ENCODE results near the gene CBARP. TPM values are rescaled to one million over a fixed set of nuclear protein-coding genes. Genes with fewer than 3 reads are reported as not detected.

Gene CBARP
- total RNA-seq, 1 donor from 2014 or later, result 1.2 TPM

DNA sequence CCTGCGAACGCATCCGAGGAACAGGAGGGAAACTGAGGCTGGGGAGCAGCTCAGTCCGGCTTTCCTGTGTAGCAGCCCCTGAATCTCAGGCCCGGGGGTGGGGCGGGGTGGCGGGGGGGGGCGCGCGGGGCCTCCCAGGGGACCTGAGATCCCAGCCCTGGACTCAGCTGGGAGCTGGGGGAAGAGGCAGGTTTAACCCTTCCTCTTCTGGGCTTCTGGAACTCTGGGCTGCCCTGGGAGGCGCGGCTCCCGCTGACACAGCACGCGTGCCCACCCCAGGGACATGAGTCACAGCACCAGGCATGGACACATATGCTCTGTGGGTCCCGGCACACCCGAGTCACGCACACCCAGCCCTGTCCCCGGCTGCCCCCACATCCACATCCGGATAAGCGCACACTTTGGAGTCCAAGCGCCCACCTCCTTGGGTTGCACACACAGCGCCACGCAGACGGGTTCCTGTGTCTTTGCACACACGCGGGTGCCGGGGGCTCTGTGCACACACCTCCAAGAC lies 27.9 kb upstream of the CBARP start:
- H3K4me3 ChIP-seq, result peak overlapping the region; percentile 62
- DNase-seq (ENCODE audit: low spot score), result no peak
- peaks cover 61% of the 10 kb centered on the region for H3K4me1 ChIP-seq
- H4K20me1 ChIP-seq (ENCODE audit: low read depth), result peaks cover 16% of the 10 kb centered on the region
- H3K36me3 ChIP-seq, result no peaks in the 10 kb centered on the region
- peak overlapping the region; percentile 78 for H3K4me2 ChIP-seq
- H2AFZ ChIP-seq (replicated peaks), result no peak overlapping the region
- peaks cover 21% of the 10 kb centered on the region for H3K79me2 ChIP-seq (ENCODE audit: low read depth)
- Mint-ChIP-seq H3K4me1 (peaks cover 68% of the 10 kb centered on the region), H3K27me3 (ENCODE audit: insufficient read depth, low read depth) (peaks cover 20% of the 10 kb centered on the region), H3K36me3 (peaks cover 4% of the 10 kb centered on the region), H3K9me3 (no peaks in the 10 kb centered on the region), H3K4me3 (peak overlapping the region; percentile 79), H3K27ac (peak overlapping the region; percentile 98)
- no peaks in the 10 kb centered on the region for H3K9me3 ChIP-seq (ENCODE audit: low read depth)
- H3K27ac ChIP-seq, result no peak overlapping the region
- peaks cover 14% of the 10 kb centered on the region for H3K27me3 ChIP-seq
- TF ChIP-seq EZH2 (IDR thresholded peaks at IDR 0.05) (no peak), EZH2phosphoT487 (IDR thresholded peaks at IDR 0.05) (no peak)
- TF ChIP-seq, protein P1, sequence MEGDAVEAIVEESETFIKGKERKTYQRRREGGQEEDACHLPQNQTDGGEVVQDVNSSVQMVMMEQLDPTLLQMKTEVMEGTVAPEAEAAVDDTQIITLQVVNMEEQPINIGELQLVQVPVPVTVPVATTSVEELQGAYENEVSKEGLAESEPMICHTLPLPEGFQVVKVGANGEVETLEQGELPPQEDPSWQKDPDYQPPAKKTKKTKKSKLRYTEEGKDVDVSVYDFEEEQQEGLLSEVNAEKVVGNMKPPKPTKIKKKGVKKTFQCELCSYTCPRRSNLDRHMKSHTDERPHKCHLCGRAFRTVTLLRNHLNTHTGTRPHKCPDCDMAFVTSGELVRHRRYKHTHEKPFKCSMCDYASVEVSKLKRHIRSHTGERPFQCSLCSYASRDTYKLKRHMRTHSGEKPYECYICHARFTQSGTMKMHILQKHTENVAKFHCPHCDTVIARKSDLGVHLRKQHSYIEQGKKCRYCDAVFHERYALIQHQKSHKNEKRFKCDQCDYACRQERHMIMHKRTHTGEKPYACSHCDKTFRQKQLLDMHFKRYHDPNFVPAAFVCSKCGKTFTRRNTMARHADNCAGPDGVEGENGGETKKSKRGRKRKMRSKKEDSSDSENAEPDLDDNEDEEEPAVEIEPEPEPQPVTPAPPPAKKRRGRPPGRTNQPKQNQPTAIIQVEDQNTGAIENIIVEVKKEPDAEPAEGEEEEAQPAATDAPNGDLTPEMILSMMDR (IDR thresholded peaks at IDR 0.05), result no peak
- peaks cover 64% of the 10 kb centered on the region for H3F3A ChIP-seq (ENCODE audit: low read depth)
- no peak overlapping the region for H3K9ac ChIP-seq

DNA sequence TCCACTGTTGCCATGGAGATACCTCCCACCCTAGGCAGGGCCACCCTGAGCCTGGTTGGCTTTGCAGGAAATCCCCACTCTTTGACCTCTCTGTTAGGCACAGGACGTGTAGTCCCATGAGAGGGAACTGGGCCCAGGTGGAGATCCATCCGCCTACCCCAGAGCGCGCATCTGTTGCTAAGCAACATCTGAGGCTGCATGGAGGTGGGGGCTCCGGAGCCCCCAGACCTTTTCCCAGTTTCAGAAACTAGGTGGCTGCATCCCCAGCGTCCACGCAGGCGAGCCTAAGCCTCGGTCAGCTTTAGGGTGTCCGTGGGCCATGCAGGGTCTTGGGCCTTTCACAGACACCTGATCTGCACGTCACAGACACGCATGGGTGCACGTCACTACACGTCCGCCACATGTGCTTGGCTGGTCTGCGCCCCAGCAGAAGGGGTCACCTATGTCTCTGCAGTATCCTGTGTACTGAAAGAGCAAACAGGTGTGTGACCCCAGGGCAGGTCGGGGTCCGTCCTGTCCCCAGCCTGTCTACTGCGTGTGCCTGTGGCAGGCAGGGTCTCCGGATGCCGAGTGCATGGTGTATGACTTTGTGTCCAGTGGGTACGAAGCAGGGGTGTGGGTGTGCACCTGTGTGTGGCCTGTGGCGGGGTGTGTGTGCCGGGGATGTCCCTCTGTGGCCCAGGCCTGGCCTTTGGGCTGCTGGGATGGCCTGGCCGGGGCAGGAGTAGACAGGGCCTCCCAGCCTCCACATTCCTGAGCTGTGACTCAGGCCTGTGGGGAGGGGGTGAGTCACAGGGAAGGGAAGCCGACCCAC lies 27.2 kb upstream of the CBARP start:
- Histone ChIP-seq H4K20me1 (ENCODE audit: low read depth) (peaks cover 15% of the 10 kb centered on the region), H3K79me2 (ENCODE audit: low read depth) (peaks cover 15% of the 10 kb centered on the region), H3K27me3 (peaks cover 14% of the 10 kb centered on the region), H3K4me2 (peak overlapping the region; percentile 78), H3K36me3 (no peaks in the 10 kb centered on the region), H3K9ac (no peak overlapping the region), H3K4me1 (peaks cover 60% of the 10 kb centered on the region), H2AFZ (replicated peaks) (no peak overlapping the region), H3K9me3 (ENCODE audit: low read depth) (no peaks in the 10 kb centered on the region), H3F3A (ENCODE audit: low read depth) (peaks cover 63% of the 10 kb centered on the region), H3K27ac (peak overlapping the region; percentile 2), H3K4me3 (no peak overlapping the region)
- peaks cover 15% of the 10 kb centered on the region for H3K27me3 Mint-ChIP-seq (ENCODE audit: insufficient read depth, low read depth)
- TF ChIP-seq EZH2 (IDR thresholded peaks at IDR 0.05), result no peak
- TF ChIP-seq EZH2phosphoT487 (IDR thresholded peaks at IDR 0.05), result no peak
- TF ChIP-seq, protein P1 (IDR thresholded peaks at IDR 0.05), result no peak
- H3K9me3 Mint-ChIP-seq, result no peaks in the 10 kb centered on the region
- peak overlapping the region; percentile 79 for H3K4me3 Mint-ChIP-seq
- H3K36me3 Mint-ChIP-seq, result peaks cover under 1% of the 10 kb centered on the region
- peak overlapping the region; percentile 98 for H3K27ac Mint-ChIP-seq
- DNase-seq (ENCODE audit: low spot score), result peak; percentile 86
- H3K4me1 Mint-ChIP-seq, result peaks cover 64% of the 10 kb centered on the region

DNA sequence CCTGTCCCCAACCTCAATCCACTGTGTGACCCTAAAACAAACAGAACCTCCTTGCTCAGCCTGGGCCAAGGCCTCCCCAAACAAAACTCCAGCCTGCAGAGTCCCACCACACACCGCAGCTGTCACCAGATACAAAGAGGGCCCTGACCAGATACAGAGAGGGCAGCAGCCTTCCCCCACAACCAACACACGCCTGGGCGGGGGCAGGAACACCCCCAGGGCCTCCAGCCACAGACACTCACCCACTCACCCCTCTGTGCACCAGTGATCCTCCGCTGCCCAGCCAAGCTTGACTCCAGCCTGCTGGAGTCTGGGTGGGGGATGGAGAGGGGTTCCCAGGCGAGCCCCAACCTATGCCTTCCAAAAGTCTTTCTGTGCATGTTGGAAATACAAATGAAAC lies 25.4 kb upstream of the CBARP start:
- no peak overlapping the region for H2AFZ ChIP-seq (replicated peaks)
- H3K79me2 ChIP-seq (ENCODE audit: low read depth), result peaks cover 8% of the 10 kb centered on the region
- no peak overlapping the region for H3K9ac ChIP-seq
- H3K4me1 ChIP-seq, result peaks cover 67% of the 10 kb centered on the region
- H3K4me1 Mint-ChIP-seq, result peaks cover 70% of the 10 kb centered on the region
- H4K20me1 ChIP-seq (ENCODE audit: low read depth), result peaks cover 24% of the 10 kb centered on the region
- no peaks in the 10 kb centered on the region for H3K36me3 ChIP-seq
- no peak overlapping the region for H3K27ac ChIP-seq
- H3F3A ChIP-seq (ENCODE audit: low read depth), result peaks cover 65% of the 10 kb centered on the region
- no peaks in the 10 kb centered on the region for H3K36me3 Mint-ChIP-seq
- H3K27me3 ChIP-seq, result peaks cover 12% of the 10 kb centered on the region
- H3K4me2 ChIP-seq, result no peak overlapping the region
- peaks cover 13% of the 10 kb centered on the region for H3K27me3 Mint-ChIP-seq (ENCODE audit: insufficient read depth, low read depth)
- H3K4me3 Mint-ChIP-seq, result peak overlapping the region; percentile 72
- TF ChIP-seq EZH2phosphoT487 (IDR thresholded peaks at IDR 0.05), result no peak
- no peak for TF ChIP-seq EZH2 (IDR thresholded peaks at IDR 0.05)
- TF ChIP-seq, protein P1 (IDR thresholded peaks at IDR 0.05), result no peak
- no peak for DNase-seq (ENCODE audit: low spot score)
- peak overlapping the region; percentile 76 for H3K27ac Mint-ChIP-seq
- no peaks in the 10 kb centered on the region for H3K9me3 Mint-ChIP-seq
- H3K4me3 ChIP-seq, result no peak overlapping the region
- no peaks in the 10 kb centered on the region for H3K9me3 ChIP-seq (ENCODE audit: low read depth)
